ENCODE data around the gene FHIT.

Gene FHIT

GRCh38 chr3:60056404-60056803 is 1194.8 kb downstream of the FHIT start:
- Histone ChIP-seq H3K4me3 (ENCODE audit: low read length) (no peak overlapping the region), H3K9me3 (ENCODE audit: control insufficient read depth, low read length) (peaks cover 6% of the 10 kb centered on the region), H3K9ac (ENCODE audit: low read length) (no peak overlapping the region), H3K36me3 (ENCODE audit: control insufficient read depth, insufficient read depth, low read length, severe bottlenecking) (no peaks in the 10 kb centered on the region), H3K27me3 (replicated peaks; ENCODE audit: control insufficient read depth, insufficient read depth, low read length) (no peaks in the 10 kb centered on the region), H3K4me1 (ENCODE audit: control insufficient read depth, insufficient read depth, low read length) (no peaks in the 10 kb centered on the region)
- no peak for DNase-seq (ENCODE audit: low read depth)

- H3K4me3 ChIP-seq (ENCODE audit: low read length) = no peak overlapping the region
- H3K4me1 ChIP-seq (ENCODE audit: control insufficient read depth, insufficient read depth, low read length) = no peaks in the 10 kb centered on the region
- no peak for DNase-seq (ENCODE audit: low read depth)
- no peak overlapping the region for H3K9ac ChIP-seq (ENCODE audit: low read length)
- H3K36me3 ChIP-seq (ENCODE audit: control insufficient read depth, insufficient read depth, low read length, severe bottlenecking) = no peaks in the 10 kb centered on the region
- peaks cover 6% of the 10 kb centered on the region for H3K9me3 ChIP-seq (ENCODE audit: control insufficient read depth, low read length)
- H3K27me3 ChIP-seq (replicated peaks; ENCODE audit: control insufficient read depth, insufficient read depth, low read length) = no peaks in the 10 kb centered on the region
These were observed 1195.5 kb downstream of the FHIT start for GRCh38 chr3:60055765-60056164.

DNA sequence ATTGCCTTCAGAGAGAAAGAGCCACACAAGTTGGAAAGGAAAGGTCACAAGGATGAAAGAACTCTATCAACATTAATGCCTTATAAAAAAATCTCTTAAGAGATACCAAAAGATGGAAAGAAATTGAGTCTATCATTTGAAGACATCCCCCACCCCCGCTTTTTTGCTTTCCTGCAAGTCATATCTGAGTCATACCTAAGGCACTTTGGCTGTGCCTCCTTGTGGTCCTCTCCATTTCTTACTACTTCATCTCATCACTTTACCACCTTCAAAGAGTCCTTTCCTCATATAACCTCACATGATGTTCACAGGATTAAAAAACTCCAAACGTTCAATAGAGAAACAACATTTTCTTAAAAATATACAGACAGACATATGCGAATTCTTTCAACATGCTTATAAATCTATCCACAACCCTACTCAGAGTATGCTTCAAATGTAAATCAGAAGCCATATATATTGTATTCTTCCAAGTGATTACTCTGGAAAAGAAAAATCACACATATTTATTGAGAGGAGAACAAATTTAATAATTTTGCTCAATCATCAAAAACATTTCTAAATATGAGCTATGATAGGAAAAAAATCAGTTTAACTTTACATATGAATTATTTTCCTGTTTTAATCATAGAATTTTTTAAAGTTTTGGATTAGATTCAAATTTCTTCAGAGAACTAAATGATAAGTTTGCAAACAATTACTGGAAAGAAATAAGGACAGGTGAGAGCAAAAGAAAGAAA is 1197.6 kb downstream of the FHIT start:
- no peaks in the 10 kb centered on the region for H3K4me1 ChIP-seq (ENCODE audit: control insufficient read depth, insufficient read depth, low read length)
- peaks cover 6% of the 10 kb centered on the region for H3K9me3 ChIP-seq (ENCODE audit: control insufficient read depth, low read length)
- no peaks in the 10 kb centered on the region for H3K27me3 ChIP-seq (replicated peaks; ENCODE audit: control insufficient read depth, insufficient read depth, low read length)
- no peak overlapping the region for H3K4me3 ChIP-seq (ENCODE audit: low read length)
- DNase-seq (ENCODE audit: low read depth) = peak; percentile 1
- H3K36me3 ChIP-seq (ENCODE audit: control insufficient read depth, insufficient read depth, low read length, severe bottlenecking) = no peaks in the 10 kb centered on the region
- no peak overlapping the region for H3K9ac ChIP-seq (ENCODE audit: low read length)

- Histone ChIP-seq H3K27me3 (replicated peaks; ENCODE audit: control insufficient read depth, insufficient read depth, low read length) (peaks cover 3% of the 10 kb centered on the region), H3K4me3 (ENCODE audit: low read length) (no peak overlapping the region), H3K36me3 (ENCODE audit: control insufficient read depth, insufficient read depth, low read length, severe bottlenecking) (no peaks in the 10 kb centered on the region), H3K4me1 (ENCODE audit: control insufficient read depth, insufficient read depth, low read length) (no peaks in the 10 kb centered on the region), H3K9me3 (ENCODE audit: control insufficient read depth, low read length) (no peaks in the 10 kb centered on the region), H3K9ac (ENCODE audit: low read length) (no peak overlapping the region)
- DNase-seq (ENCODE audit: low read depth) = no peak
These were observed 1202.8 kb downstream of the FHIT start for GRCh38 chr3:60048447-60048848.

GRCh38 chr3:60047426-60048200 is 1203.6 kb downstream of the FHIT start:
- no peak overlapping the region for H3K4me3 ChIP-seq (ENCODE audit: low read length)
- H3K36me3 ChIP-seq (ENCODE audit: control insufficient read depth, insufficient read depth, low read length, severe bottlenecking) = no peaks in the 10 kb centered on the region
- no peak overlapping the region for H3K9ac ChIP-seq (ENCODE audit: low read length)
- H3K27me3 ChIP-seq (replicated peaks; ENCODE audit: control insufficient read depth, insufficient read depth, low read length) = peaks cover 3% of the 10 kb centered on the region
- H3K9me3 ChIP-seq (ENCODE audit: control insufficient read depth, low read length) = no peaks in the 10 kb centered on the region
- DNase-seq (ENCODE audit: low read depth) = no peak
- no peaks in the 10 kb centered on the region for H3K4me1 ChIP-seq (ENCODE audit: control insufficient read depth, insufficient read depth, low read length)

GRCh38 chr3:60046210-60046609 is 1205.0 kb downstream of the FHIT start:
- H3K4me1 ChIP-seq (ENCODE audit: control insufficient read depth, insufficient read depth, low read length) = no peaks in the 10 kb centered on the region

GRCh38 chr3:60045686-60046085 is 1205.6 kb downstream of the FHIT start:
- Histone ChIP-seq H3K36me3 (ENCODE audit: control insufficient read depth, insufficient read depth, low read length, severe bottlenecking) (no peaks in the 10 kb centered on the region), H3K4me1 (ENCODE audit: control insufficient read depth, insufficient read depth, low read length) (no peaks in the 10 kb centered on the region), H3K27me3 (replicated peaks; ENCODE audit: control insufficient read depth, insufficient read depth, low read length) (peaks cover 3% of the 10 kb centered on the region), H3K9me3 (ENCODE audit: control insufficient read depth, low read length) (peaks cover 4% of the 10 kb centered on the region), H3K4me3 (ENCODE audit: low read length) (no peak overlapping the region), H3K9ac (ENCODE audit: low read length) (no peak overlapping the region)
- DNase-seq (ENCODE audit: low read depth) = no peak

More at GRCh38 chr3:60046210-60046609, 1205.0 kb downstream of the FHIT start:
- Histone ChIP-seq H3K36me3 (ENCODE audit: control insufficient read depth, insufficient read depth, low read length, severe bottlenecking) (no peaks in the 10 kb centered on the region), H3K27me3 (replicated peaks; ENCODE audit: control insufficient read depth, insufficient read depth, low read length) (peaks cover 3% of the 10 kb centered on the region), H3K4me3 (ENCODE audit: low read length) (no peak overlapping the region), H3K9ac (ENCODE audit: low read length) (no peak overlapping the region), H3K9me3 (ENCODE audit: control insufficient read depth, low read length) (peaks cover 4% of the 10 kb centered on the region)
- no peak for DNase-seq (ENCODE audit: low read depth)

GRCh38 chr3:60036803-60037202 is 1214.4 kb downstream of the FHIT start:
- Histone ChIP-seq H3K27me3 (replicated peaks; ENCODE audit: control insufficient read depth, insufficient read depth, low read length) (no peaks in the 10 kb centered on the region), H3K9me3 (ENCODE audit: control insufficient read depth, low read length) (no peaks in the 10 kb centered on the region), H3K9ac (ENCODE audit: low read length) (no peak overlapping the region), H3K36me3 (ENCODE audit: control insufficient read depth, insufficient read depth, low read length, severe bottlenecking) (no peaks in the 10 kb centered on the region), H3K4me3 (ENCODE audit: low read length) (no peak overlapping the region), H3K4me1 (ENCODE audit: control insufficient read depth, insufficient read depth, low read length) (no peaks in the 10 kb centered on the region)
- no peak for DNase-seq (ENCODE audit: low read depth)

DNA sequence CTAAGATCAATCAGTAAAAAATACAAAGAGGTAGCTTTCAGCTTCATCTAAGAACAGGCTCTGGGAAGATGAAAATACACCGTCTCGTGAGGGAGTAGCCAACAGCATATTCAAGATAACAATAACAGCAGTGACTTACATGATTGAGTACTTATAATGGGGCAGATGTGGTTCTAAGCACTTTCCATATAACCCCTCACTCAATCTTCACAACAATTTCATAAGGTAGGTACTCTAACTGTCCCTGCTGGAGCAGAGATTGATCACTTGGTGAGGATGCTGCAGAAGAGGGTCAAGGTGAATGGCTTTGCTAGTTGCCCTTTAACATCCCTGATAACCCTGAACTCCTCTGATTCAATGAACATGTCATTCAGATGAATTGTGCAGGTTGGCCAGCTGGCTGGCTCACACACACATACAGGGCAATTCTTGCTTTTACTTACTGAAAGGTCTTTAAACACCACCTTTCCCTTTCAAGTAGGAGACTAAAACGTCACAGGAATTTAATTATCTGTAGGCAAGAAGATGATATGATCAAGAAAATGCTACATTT is 1217.3 kb downstream of the FHIT start:
- Histone ChIP-seq H3K9ac (ENCODE audit: low read length) (no peak overlapping the region), H3K4me1 (ENCODE audit: control insufficient read depth, insufficient read depth, low read length) (no peaks in the 10 kb centered on the region), H3K27me3 (replicated peaks; ENCODE audit: control insufficient read depth, insufficient read depth, low read length) (no peaks in the 10 kb centered on the region), H3K4me3 (ENCODE audit: low read length) (no peak overlapping the region), H3K36me3 (ENCODE audit: control insufficient read depth, insufficient read depth, low read length, severe bottlenecking) (no peaks in the 10 kb centered on the region), H3K9me3 (ENCODE audit: control insufficient read depth, low read length) (no peaks in the 10 kb centered on the region)
- no peak for DNase-seq (ENCODE audit: low read depth)

- no peaks in the 10 kb centered on the region for H3K4me1 ChIP-seq (ENCODE audit: control insufficient read depth, insufficient read depth, low read length)
- no peak overlapping the region for H3K4me3 ChIP-seq (ENCODE audit: low read length)
- no peak for DNase-seq (ENCODE audit: low read depth)
- no peaks in the 10 kb centered on the region for H3K36me3 ChIP-seq (ENCODE audit: control insufficient read depth, insufficient read depth, low read length, severe bottlenecking)
- no peaks in the 10 kb centered on the region for H3K27me3 ChIP-seq (replicated peaks; ENCODE audit: control insufficient read depth, insufficient read depth, low read length)
- H3K9ac ChIP-seq (ENCODE audit: low read length) = no peak overlapping the region
- no peaks in the 10 kb centered on the region for H3K9me3 ChIP-seq (ENCODE audit: control insufficient read depth, low read length)
These were observed 1220.3 kb downstream of the FHIT start for GRCh38 chr3:60030982-60031381.

DNA sequence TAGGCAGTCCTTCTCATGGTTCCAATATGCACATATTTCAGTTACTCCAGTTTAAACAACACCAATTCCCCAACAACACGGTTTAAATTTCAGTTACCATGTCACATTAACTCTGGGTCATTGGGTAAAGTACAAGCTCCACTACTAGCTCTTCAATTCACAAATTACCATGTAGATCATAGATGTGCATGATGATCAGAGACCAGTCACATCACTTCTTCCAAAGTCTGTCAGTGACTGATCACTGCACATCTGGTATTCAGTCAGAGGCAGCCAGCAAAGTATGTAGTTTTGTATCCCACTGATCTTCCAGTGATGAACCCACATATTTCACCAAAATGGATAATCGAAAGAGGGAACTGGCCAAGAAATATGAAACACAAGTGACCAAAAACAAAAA is 1223.0 kb downstream of the FHIT start:
- no peak overlapping the region for H3K9ac ChIP-seq (ENCODE audit: low read length)
- no peaks in the 10 kb centered on the region for H3K27me3 ChIP-seq (replicated peaks; ENCODE audit: control insufficient read depth, insufficient read depth, low read length)
- DNase-seq (ENCODE audit: low read depth) = no peak
- no peaks in the 10 kb centered on the region for H3K36me3 ChIP-seq (ENCODE audit: control insufficient read depth, insufficient read depth, low read length, severe bottlenecking)
- H3K9me3 ChIP-seq (ENCODE audit: control insufficient read depth, low read length) = no peaks in the 10 kb centered on the region
- no peak overlapping the region for H3K4me3 ChIP-seq (ENCODE audit: low read length)
- no peaks in the 10 kb centered on the region for H3K4me1 ChIP-seq (ENCODE audit: control insufficient read depth, insufficient read depth, low read length)
